ENCODE results near the gene KDM2A.

DNA sequence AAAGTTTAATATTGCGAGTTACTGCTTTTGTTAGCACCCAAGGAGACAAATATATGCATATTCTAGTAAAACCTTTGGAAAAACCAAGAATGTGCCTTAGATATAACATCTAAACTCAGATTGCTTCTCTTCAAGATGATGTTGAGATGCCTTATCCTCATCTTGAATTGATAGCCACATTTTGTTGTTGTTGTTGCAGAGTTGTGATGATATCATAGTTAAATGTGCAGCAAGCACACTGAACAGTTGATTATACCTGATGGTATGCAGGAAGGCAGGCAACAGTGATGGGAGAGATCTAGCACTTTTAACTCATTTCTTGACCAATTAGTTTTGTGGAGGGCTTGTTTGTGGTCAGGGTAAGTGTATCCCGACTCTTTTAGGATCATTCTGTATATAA is 48.0 kb downstream of the KDM2A start:
- TF ChIP-seq, protein P1, sequence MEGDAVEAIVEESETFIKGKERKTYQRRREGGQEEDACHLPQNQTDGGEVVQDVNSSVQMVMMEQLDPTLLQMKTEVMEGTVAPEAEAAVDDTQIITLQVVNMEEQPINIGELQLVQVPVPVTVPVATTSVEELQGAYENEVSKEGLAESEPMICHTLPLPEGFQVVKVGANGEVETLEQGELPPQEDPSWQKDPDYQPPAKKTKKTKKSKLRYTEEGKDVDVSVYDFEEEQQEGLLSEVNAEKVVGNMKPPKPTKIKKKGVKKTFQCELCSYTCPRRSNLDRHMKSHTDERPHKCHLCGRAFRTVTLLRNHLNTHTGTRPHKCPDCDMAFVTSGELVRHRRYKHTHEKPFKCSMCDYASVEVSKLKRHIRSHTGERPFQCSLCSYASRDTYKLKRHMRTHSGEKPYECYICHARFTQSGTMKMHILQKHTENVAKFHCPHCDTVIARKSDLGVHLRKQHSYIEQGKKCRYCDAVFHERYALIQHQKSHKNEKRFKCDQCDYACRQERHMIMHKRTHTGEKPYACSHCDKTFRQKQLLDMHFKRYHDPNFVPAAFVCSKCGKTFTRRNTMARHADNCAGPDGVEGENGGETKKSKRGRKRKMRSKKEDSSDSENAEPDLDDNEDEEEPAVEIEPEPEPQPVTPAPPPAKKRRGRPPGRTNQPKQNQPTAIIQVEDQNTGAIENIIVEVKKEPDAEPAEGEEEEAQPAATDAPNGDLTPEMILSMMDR (IDR thresholded peaks at IDR 0.05; ENCODE audit: borderline replicate concordance, extremely low read depth, low read length, poor library complexity, severe bottlenecking) = no peak
- no peak for TF ChIP-seq EZH2 (IDR thresholded peaks at IDR 0.05; ENCODE audit: borderline replicate concordance, low read depth, low read length, severe bottlenecking)
